ENCODE results near the gene TLCD2.
"Not testable (repeated sequence)": the region's sequence is repeated elsewhere in the genome, so short reads cannot be mapped to it uniquely, and the experiment has no call there.

TLCD2 gene

GRCh38 chr17:1744551-1745512 is 34.7 kb upstream of the TLCD2 start:
- H3K27me3 Mint-ChIP-seq, result no peaks in the 10 kb centered on the region
- no peak overlapping the region for H3K27ac Mint-ChIP-seq
- H3K4me3 Mint-ChIP-seq, result no peak overlapping the region

GRCh38 chr17:1743088-1743439 is 32.9 kb upstream of the TLCD2 start:
- H3K27ac Mint-ChIP-seq, result peak overlapping the region in 1 of 2 donors; percentile 59
- H3K9me3 Mint-ChIP-seq, result no peaks in the 10 kb centered on the region

More at GRCh38 chr17:1744551-1745512, 34.7 kb upstream of the TLCD2 start:
- peaks cover 3% of the 10 kb centered on the region for H3K36me3 Mint-ChIP-seq (ENCODE audit: insufficient read depth)
- ATAC-seq (replicated peaks) (no peak), DNase-seq (no peak)
- H3K9me3 Mint-ChIP-seq, result no peaks in the 10 kb centered on the region
- no peaks in the 10 kb centered on the region for H3K4me1 Mint-ChIP-seq (ENCODE audit: low read depth in 2 of 2)

GRCh38 chr17:1742371-1743087 is 32.4 kb upstream of the TLCD2 start, which contains the start of gene SERPINF2:
TSS of gene SERPINF2 (plus strand) at chr17:1742871. CDS start at chr17:1744996, 2,125 bp downstream.
- Mint-ChIP-seq H3K4me3 (no peak within 1 kb of the TSS), H3K4me1 (ENCODE audit: low read depth in 2 of 2) (peaks cover 0 to 2% of the 10 kb centered on the region in 2 donors), H3K27ac (peak within 1 kb of the TSS in 1 of 2 donors; percentile 59), H3K9me3 (no peaks in the 10 kb centered on the region), H3K36me3 (ENCODE audit: insufficient read depth) (peaks cover 3% of the 10 kb centered on the region), H3K27me3 (no peaks in the 10 kb centered on the region)
- no peak for ATAC-seq (replicated peaks)
- no peak for DNase-seq

More at GRCh38 chr17:1743088-1743439, 32.9 kb upstream of the TLCD2 start:
- Mint-ChIP-seq H3K27me3 (no peaks in the 10 kb centered on the region), H3K4me3 (no peak overlapping the region), H3K36me3 (ENCODE audit: insufficient read depth) (peaks cover 3% of the 10 kb centered on the region), H3K4me1 (ENCODE audit: low read depth in 2 of 2) (peaks cover 0 to 2% of the 10 kb centered on the region in 2 donors)
- no peak for ATAC-seq (replicated peaks)
- no peak for DNase-seq

- not testable (repeated sequence) for ATAC-seq (replicated peaks); H3K9me3 Mint-ChIP-seq; H3K27ac Mint-ChIP-seq; H3K36me3 Mint-ChIP-seq (ENCODE audit: insufficient read depth); H3K4me1 Mint-ChIP-seq (ENCODE audit: low read depth in 2 of 2); DNase-seq; H3K27me3 Mint-ChIP-seq; H3K4me3 Mint-ChIP-seq
Observed at GRCh38 chr17:1741899-1742298, 31.7 kb upstream of the TLCD2 start.

GRCh38 chr17:1737531-1738291 is 27.5 kb upstream of the TLCD2 start:
- ATAC-seq (replicated peaks), result no peak
- DNase-seq, result no peak
- peaks cover 8% of the 10 kb centered on the region for H3K36me3 Mint-ChIP-seq (ENCODE audit: insufficient read depth)
- no peak overlapping the region for H3K4me3 Mint-ChIP-seq
- H3K27me3 Mint-ChIP-seq, result no peaks in the 10 kb centered on the region
- H3K27ac Mint-ChIP-seq, result peak overlapping the region in 1 of 2 donors; percentile 57
- no peaks in the 10 kb centered on the region for H3K9me3 Mint-ChIP-seq
- H3K4me1 Mint-ChIP-seq (ENCODE audit: low read depth in 2 of 2), result peaks cover 0 to 7% of the 10 kb centered on the region in 2 donors

- peaks cover 0 to 7% of the 10 kb centered on the region in 2 donors for H3K4me1 Mint-ChIP-seq (ENCODE audit: low read depth in 2 of 2)
- peak overlapping the region in 1 of 2 donors; percentile 9 for H3K4me3 Mint-ChIP-seq
- peaks cover 8% of the 10 kb centered on the region for H3K36me3 Mint-ChIP-seq (ENCODE audit: insufficient read depth)
- DNase-seq (no peak), ATAC-seq (replicated peaks) (peak; percentile 70)
- peak overlapping the region in 1 of 2 donors; percentile 57 for H3K27ac Mint-ChIP-seq
- no peaks in the 10 kb centered on the region for H3K27me3 Mint-ChIP-seq
- H3K9me3 Mint-ChIP-seq, result no peaks in the 10 kb centered on the region
Observed at GRCh38 chr17:1736348-1737281, 26.4 kb upstream of the TLCD2 start.

GRCh38 chr17:1735834-1736347 is 25.7 kb upstream of the TLCD2 start:
- Mint-ChIP-seq H3K9me3 (no peaks in the 10 kb centered on the region), H3K27me3 (no peaks in the 10 kb centered on the region), H3K27ac (peak overlapping the region in 1 of 2 donors; percentile 31), H3K4me3 (no peak overlapping the region), H3K36me3 (ENCODE audit: insufficient read depth) (peaks cover 14% of the 10 kb centered on the region), H3K4me1 (ENCODE audit: low read depth in 2 of 2) (peaks cover 0 to 7% of the 10 kb centered on the region in 2 donors)
- no peak for DNase-seq
- ATAC-seq (replicated peaks), result no peak

GRCh38 chr17:1735418-1735817 is 25.2 kb upstream of the TLCD2 start:
- no peak overlapping the region for H3K4me3 Mint-ChIP-seq
- peaks cover 0 to 7% of the 10 kb centered on the region in 2 donors for H3K4me1 Mint-ChIP-seq (ENCODE audit: low read depth in 2 of 2)
- ATAC-seq (replicated peaks), result no peak
- H3K27me3 Mint-ChIP-seq, result no peaks in the 10 kb centered on the region
- H3K27ac Mint-ChIP-seq, result peak overlapping the region in 1 of 2 donors; percentile 31
- H3K9me3 Mint-ChIP-seq, result no peaks in the 10 kb centered on the region
- DNase-seq, result no peak
- peaks cover 17% of the 10 kb centered on the region for H3K36me3 Mint-ChIP-seq (ENCODE audit: insufficient read depth)

GRCh38 chr17:1733759-1734158 is 23.6 kb upstream of the TLCD2 start:
- no peak overlapping the region for H3K4me3 Mint-ChIP-seq
- H3K27me3 Mint-ChIP-seq, result no peaks in the 10 kb centered on the region
- no peak for DNase-seq
- H3K4me1 Mint-ChIP-seq (ENCODE audit: low read depth in 2 of 2), result peaks cover 9 to 15% of the 10 kb centered on the region in 2 donors
- no peak overlapping the region for H3K27ac Mint-ChIP-seq
- no peak for ATAC-seq (replicated peaks)
- peaks cover 29% of the 10 kb centered on the region for H3K36me3 Mint-ChIP-seq (ENCODE audit: insufficient read depth)
- H3K9me3 Mint-ChIP-seq, result no peaks in the 10 kb centered on the region

GRCh38 chr17:1732833-1733321 is 22.7 kb upstream of the TLCD2 start:
- H3K27me3 Mint-ChIP-seq, result no peaks in the 10 kb centered on the region
- DNase-seq (no peak), ATAC-seq (replicated peaks) (no peak)
- peaks cover 15 to 18% of the 10 kb centered on the region in 2 donors for H3K4me1 Mint-ChIP-seq (ENCODE audit: low read depth in 2 of 2)
- no peaks in the 10 kb centered on the region for H3K9me3 Mint-ChIP-seq
- H3K36me3 Mint-ChIP-seq (ENCODE audit: insufficient read depth), result peaks cover 33% of the 10 kb centered on the region
- no peak overlapping the region for H3K27ac Mint-ChIP-seq
- no peak overlapping the region for H3K4me3 Mint-ChIP-seq

- Mint-ChIP-seq H3K36me3 (ENCODE audit: insufficient read depth) (peaks cover 33% of the 10 kb centered on the region), H3K4me3 (no peak overlapping the region), H3K27me3 (no peaks in the 10 kb centered on the region), H3K9me3 (no peaks in the 10 kb centered on the region), H3K4me1 (ENCODE audit: low read depth in 2 of 2) (peaks cover 15 to 20% of the 10 kb centered on the region in 2 donors), H3K27ac (no peak overlapping the region)
- DNase-seq (no peak), ATAC-seq (replicated peaks) (no peak)
Observed at GRCh38 chr17:1732241-1732832, 22.2 kb upstream of the TLCD2 start.

- H3K36me3 Mint-ChIP-seq (ENCODE audit: insufficient read depth), result peaks cover 33% of the 10 kb centered on the region
Observed at GRCh38 chr17:1731194-1731506, 21.0 kb upstream of the TLCD2 start.

More at GRCh38 chr17:1731194-1731506, 21.0 kb upstream of the TLCD2 start:
- Mint-ChIP-seq H3K27ac (no peak overlapping the region), H3K4me1 (ENCODE audit: low read depth in 2 of 2) (peaks cover 15 to 17% of the 10 kb centered on the region in 2 donors), H3K9me3 (no peaks in the 10 kb centered on the region), H3K27me3 (no peaks in the 10 kb centered on the region), H3K4me3 (no peak overlapping the region)
- DNase-seq (no peak), ATAC-seq (replicated peaks) (no peak)

Measured in effector memory CD8-positive, alpha-beta T cell (primary cell).